ENCODE measurements around the gene LRRC28. TPM values are rescaled to one million over a fixed set of nuclear protein-coding genes. Genes with fewer than 3 reads are reported as not detected.

Gene LRRC28
- polyA plus RNA-seq, 1 donor = 19.6 TPM

- no peak for DNase-seq
Observed at GRCh38 chr15:99437315-99438223, 186.3 kb downstream of the LRRC28 start.

- no peak for DNase-seq
Observed at GRCh38 chr15:99438224-99438585, 186.9 kb downstream of the LRRC28 start.

GRCh38 chr15:99438691-99439523 lies 187.6 kb downstream of the LRRC28 start:
- no peak for DNase-seq

- no peak for DNase-seq
Observed at GRCh38 chr15:99439524-99439835, 188.2 kb downstream of the LRRC28 start.

GRCh38 chr15:99440029-99440428 lies 188.7 kb downstream of the LRRC28 start:
- no peak for DNase-seq

Other genes with a start within 250 kb of the LRRC28 start
- 3.7 TPM for gene PGPEP1L, start 243.7 kb upstream of the LRRC28 start, polyA plus RNA-seq (ENCODE audit: insufficient read length)
- gene SYNM, start 146.4 kb upstream of the LRRC28 start, polyA plus RNA-seq (ENCODE audit: insufficient read length) = 79.5 TPM
- gene TTC23, start 1.9 kb upstream of the LRRC28 start, polyA plus RNA-seq (ENCODE audit: insufficient read length) = 19.3 TPM

Data from hindlimb muscle (tissue), 1 donor.